ENCODE data around the gene ENTPD3.

Gene ENTPD3, protein sequence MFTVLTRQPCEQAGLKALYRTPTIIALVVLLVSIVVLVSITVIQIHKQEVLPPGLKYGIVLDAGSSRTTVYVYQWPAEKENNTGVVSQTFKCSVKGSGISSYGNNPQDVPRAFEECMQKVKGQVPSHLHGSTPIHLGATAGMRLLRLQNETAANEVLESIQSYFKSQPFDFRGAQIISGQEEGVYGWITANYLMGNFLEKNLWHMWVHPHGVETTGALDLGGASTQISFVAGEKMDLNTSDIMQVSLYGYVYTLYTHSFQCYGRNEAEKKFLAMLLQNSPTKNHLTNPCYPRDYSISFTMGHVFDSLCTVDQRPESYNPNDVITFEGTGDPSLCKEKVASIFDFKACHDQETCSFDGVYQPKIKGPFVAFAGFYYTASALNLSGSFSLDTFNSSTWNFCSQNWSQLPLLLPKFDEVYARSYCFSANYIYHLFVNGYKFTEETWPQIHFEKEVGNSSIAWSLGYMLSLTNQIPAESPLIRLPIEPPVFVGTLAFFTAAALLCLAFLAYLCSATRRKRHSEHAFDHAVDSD

DNA sequence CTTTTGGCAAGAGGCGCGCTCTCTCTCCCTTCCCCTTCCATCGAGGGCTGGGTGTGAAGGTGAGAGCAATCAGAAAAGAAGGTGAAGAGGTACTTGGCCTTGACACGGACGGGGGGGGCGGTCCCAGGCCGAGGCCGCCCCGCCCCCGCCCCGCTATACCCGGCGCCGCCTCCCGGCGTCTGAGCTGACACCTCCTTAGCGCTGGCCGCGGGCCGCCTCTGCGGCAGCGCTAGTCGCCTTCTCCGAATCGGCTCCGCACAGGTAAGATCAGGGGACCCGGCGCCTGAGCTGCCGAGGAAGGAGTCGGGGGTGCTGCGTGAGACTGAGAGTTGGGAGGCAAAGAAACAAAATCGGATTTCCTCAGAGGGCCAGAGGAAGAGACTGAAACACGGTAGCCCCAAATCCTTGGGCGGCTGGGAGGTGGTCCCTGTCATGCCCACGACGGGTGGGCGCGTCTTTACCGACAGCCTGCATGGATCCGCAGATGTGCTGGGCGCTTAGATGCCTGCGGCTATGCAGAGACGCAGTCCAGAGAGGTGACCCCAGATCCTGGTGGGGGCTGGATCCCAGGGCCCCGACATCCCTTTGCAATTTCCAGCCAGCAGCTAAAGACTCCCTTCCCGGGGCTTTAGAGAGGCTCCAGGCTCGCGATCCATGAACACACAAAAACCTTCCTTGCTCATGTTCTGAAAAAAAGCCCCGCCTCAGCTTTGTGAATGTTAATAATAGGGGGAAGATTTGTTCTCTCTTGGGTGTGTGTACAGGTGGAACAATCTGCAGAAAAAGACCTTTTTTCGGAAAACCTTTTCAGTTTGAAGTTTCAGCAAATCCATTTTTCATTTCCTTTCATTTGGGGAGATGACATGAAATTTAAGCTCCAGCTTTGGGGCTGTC, at the start of gene ENTPD3:
TSS of gene ENTPD3 (plus strand) at position 184 of the 894 bp plus-strand sequence. CDS start 874 bp downstream, outside the sequence.
- peak; percentile 14 for DNase-seq (ENCODE audit: low read depth)

DNA sequence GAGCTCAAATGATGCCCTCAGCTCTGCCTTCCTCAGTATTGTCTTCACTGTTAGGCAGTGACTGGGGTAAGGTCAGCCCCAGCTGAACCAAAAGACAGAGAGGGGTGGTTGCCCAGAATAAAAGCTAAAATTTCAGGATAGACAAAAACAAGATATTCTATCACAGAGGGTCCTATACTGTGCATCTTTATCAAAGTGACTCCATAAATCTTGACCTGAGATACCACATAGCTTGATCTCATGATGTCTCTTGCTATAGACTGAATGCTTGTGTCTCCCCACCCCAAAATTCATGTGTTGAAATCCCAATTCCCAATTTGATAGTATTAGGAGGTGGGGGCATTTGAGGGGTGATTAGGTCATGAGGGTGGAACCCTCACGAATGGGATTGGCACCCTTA, 47.1 kb upstream of the ENTPD3 start:
- DNase-seq (ENCODE audit: low read depth) = no peak

DNA sequence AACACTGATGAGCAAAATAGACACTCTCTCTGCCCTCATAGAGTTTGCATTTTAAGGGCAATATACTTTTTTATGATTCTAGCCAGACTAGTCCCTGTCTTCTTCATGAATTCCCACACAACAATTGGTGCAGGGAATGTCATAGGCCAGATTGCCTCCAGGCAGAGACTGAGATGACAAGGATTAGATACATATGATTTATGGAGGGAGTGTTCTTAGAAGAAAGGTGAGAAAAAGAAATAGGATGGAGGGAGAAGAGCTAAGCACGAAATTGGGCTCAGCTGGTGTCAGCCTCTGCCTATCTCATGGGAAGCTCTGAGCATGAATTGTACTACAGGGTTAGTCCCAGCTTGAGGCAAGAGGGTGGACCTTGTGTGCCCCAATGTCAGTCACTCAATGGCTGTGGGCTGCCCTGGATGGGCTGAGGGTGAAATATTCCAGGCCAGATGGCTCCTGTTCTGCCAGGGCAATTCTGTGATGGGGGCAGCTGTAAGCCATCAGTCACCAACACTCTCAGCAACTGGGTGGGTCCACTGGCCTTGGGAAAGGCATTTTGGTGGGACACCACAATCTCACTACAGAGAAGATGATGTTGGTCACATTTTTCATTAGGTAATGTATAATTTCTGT, 46.3 kb upstream of the ENTPD3 start:
- DNase-seq (ENCODE audit: low read depth) = no peak

DNA sequence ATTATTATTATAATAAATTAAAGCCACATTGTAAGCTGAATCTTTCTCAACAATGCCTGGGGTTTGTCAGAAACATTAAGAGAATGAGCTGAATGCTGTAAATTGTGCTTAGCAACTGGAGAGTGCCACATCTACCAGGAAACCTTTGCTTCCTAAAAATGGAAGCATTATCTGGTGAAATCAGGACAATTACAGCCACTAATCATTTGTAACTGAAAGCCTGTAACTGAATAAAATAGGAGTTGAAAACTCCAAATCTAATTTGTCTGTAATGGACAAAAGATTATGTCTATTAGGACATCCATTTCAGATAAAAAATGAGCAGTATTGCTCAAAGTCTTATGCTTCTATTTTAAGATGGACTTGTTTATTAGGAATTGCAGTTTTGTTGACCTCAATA, 45.3 kb upstream of the ENTPD3 start:
- DNase-seq (ENCODE audit: low read depth) = no peak

DNA sequence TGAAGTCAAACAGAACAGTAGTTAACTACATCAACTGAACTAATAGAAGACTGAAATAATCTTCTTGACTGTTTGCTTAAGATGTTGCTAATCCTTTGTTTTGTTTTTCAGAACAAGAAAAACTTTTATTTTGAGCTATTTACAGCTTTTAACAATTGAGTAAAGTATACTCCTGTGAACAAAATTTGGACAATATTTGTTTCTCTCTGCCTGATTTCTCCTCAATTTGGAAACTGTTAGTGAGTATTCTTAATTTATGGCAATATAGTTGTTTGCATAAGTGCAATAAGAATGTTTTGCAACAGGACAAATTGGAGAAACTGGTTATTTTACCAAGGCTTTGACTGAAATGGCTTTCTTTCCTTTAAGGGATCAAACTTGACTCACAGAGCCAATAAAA, 36.5 kb upstream of the ENTPD3 start:
- no peak for DNase-seq (ENCODE audit: low read depth)

DNA sequence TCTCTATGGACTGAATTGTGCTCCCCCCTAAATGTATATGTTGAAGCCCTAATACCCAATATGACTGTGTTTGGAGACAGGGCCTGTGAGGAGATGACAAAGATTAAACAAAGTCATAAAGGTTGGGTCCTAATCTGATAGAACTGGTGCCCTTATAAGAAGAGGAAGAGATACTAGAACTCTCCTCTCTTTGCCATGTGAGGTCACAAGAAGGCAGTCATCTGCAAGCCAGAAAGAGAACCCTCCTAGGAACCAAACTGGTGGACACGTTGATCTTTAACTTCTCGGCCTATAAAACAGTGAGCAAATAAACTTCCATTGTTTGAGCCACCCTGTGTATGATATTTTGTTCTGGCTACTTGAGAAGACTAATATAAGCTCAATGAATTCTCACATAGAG, 31.6 kb upstream of the ENTPD3 start:
- DNase-seq (ENCODE audit: low read depth) = no peak

DNA sequence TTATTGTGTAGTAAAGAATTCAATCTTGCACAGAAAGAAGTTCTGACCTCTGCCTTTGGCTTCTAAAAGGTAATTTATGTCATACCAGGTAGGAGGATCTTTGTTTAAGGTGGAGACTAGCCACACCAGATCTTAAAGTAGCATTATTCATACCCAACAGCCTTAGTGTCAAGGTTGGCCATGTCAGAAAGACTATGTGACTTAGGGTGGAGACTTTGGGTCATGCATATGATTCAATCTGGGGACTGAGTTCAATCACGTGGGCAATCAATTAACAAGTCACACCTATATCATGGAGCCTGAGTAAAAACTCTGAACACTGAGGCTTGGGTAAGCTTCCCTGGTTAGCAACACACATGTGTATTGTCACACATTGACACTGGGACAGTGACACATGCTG, 28.5 kb upstream of the ENTPD3 start:
- DNase-seq (ENCODE audit: low read depth) = no peak

DNA sequence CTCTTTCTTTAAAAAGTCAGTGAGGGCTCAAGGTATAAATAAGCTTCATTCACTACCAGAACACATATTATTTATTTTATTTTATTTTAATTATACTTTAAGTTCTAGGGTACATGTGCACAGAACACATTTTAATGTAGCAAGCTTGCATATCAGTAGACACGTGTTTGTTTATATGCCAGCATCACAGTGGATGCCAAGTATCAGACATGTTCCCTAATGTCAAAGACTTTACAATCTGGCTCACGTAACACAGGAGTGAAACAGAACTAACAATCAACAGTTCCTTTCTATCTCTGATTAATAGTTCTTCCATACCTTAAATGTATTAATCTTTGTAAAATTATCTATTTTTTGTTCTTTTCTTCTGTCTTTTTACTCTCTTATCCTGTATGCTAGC, 23.3 kb upstream of the ENTPD3 start:
- no peak for DNase-seq (ENCODE audit: low read depth)

DNA sequence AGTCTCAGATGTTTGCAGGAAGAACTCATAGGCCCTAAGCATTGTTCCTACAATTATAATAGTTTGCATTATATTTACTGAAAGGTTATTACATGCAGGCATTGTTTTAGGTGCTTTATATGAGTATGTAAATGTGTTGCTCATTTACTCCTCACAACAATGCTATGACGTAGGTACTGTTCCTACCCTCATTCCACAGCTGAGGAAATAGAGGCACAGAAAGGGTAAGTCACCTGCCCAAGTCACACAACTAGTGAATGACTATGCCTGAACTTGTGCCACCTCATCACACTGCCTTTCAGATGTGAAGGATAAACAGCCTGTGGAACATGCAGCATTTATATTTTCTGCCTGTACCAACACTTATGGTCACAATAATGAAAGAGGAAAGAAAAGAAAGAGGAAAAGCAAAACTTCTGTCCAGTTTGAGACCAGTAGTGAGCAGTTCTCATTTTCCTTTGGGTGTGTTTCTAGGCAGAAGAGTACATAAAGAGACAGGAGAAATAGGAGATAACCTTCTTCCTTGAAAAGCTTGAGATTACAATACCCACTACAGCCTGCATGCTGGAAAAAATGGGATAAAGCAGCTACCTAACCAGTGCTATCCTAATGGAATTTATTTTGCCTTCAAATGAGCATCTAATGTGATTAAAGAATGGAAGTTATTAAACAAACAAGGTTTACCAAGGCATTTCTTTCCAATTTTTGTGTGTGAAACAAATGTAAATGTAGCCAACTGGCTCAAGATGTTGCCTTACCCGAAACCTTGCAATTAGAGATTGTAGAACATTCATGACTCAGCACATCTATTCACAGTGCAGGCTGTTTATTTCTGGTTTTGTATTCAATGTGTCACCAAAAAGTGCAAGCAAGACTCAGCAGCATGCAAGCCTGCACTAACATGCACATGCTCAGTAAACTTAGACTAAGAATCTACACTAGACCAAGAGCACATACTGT, 20.5 kb upstream of the ENTPD3 start:
- DNase-seq (ENCODE audit: low read depth) = no peak

DNA sequence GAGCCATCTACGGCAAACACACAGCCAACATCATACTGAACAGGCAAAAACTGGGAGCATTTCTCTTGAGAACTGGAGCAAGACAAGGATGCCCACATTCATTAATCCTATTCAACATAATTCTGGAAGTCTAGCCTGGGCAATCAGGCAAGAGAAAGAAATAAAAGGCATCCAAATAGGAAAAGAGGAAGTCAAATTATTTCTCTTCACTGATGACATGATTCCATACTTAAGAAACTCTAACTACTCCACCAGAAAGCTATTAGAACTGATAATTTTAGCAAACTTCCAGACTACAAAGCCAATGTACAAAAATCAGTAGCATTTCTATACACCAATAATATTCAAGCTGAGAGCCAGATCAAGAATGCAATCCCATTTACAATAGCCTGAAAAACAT, 17.3 kb upstream of the ENTPD3 start:
- DNase-seq (ENCODE audit: low read depth) = no peak

DNA sequence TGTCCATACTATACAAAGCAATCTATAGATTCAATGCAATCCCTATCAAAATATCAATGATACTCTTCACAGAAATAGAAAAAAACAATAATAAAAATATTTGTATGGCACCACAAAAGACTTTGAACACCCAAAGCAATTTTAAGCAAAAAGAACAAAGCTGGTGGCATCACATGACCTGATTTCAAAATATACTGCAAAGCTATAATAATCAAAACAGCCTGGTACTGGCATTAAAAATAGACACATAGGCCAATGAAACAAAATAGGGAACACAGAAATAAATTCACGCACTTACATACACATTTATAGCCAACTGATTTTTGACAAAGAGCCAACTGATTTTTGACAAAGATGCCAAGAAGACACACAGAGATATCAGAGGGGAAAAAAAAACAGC, 9.2 kb upstream of the ENTPD3 start:
- DNase-seq (ENCODE audit: low read depth) = no peak

DNA sequence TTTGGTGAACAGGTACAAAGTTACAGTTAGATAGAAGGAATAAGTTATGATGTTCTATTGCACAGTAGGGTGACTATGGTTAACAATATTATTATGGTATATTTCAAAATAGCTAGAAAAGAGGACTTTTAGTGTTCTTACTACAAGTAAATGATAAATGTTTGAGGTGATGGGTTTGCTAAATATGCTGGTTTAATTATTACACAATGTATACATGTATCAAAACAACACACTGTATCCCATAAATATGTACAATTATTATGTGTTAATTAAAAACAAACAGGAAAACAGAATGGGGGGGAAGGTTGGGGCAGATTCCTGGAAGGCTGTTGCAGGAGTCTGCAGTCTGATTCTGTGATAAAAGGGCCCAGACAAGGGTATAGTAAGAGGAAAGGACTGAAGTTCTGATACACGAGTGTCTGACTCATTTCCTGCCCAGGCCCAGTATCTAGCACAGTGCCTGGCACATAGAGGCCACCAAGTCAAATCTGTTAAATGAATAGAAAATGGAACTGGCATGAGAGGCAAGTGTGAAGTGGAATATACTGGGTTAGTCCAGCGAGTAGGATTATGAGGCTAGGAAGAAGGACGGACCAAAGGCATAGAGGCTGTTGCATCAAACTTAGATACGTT, 7.2 kb upstream of the ENTPD3 start:
- DNase-seq (ENCODE audit: low read depth) = no peak

DNA sequence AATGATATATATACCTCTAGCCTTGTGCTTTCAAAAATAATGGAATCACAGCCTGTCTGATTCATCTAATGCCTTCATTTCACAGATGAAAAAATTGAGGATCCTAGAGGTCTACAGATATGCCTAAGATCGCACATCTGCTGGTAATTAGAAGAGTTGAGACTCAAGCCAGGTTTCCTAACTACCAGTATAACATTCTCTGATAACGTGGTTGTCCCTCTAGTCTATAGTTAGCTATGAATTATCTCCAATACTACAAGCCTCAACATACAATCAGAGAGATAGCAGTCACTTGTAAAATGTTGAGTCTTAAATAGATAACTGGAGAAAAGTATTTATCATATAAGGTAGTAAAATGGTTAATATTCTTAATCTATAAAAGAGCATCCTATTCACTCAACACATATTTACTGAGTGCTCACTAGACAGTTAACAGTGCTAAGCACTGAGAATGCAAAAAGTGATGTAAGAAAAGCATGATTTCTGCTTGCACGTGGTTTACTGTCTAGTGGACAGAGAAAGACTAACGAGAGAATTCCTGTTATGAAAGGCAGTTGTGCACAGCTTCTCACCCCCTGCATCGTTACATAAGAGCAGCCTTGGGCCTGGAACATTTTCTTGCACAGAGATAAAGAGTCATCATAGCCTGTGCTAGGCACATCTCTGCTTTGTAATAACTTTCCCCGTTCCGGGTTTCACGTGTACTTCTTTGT, 4.9 kb upstream of the ENTPD3 start:
- no peak for DNase-seq (ENCODE audit: low read depth)

DNA sequence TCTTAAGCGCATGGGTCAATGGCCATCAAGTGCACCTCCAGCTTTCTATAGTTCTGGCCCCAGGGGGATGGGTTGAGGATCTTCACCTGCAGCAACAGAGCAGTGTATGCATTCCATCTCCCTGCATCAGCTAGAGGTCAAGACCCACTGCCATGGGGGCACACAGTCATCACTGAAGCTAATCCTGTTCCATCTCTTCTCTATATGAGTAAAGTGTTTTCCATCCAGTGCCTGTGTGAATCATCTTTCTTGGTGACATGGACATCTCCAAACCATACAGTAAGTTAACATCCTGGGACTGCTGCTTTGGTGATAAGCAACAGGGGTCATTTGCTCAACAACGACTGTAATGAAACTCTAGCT, 4.4 kb upstream of the ENTPD3 start:
- DNase-seq (ENCODE audit: low read depth) = no peak

DNA sequence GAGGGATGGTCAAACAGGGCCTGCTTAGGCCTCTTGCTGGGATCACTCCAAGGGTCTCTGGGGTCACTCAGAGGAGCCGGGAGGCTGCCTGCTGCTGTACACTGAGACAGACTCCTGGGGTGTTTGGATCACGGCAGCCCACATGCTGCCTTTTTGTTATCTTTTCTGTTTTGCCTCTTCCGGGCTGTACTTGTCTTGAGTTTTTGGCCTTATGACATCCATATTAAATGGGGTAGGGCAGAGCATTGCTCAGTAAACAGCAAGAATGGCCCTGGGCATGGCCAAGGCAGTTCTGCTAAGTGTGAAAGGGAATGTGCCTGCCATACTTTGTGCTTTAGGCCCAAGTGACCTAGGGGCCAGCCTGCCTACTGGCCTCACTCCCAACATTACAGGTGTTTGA, 771 bp upstream of the ENTPD3 start:
- no peak for DNase-seq (ENCODE audit: low read depth)

DNA sequence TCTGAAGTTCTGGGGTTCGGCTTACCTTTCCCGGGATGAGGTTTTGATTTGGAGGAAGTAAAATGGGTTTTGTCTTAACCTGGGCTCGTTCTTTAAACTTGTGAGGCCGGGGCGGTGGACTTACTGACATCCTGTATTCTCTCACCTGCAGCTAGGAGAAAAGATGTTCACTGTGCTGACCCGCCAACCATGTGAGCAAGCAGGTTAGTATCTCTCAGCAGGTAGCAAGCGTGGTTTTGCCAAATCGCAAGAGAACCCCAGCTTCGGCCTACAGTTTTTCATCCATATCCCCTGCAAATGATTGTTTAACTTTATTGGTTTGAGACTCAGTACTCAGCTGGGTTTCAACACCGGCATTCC, 891 bp downstream of the ENTPD3 start:
- no peak for DNase-seq (ENCODE audit: low read depth)

DNA sequence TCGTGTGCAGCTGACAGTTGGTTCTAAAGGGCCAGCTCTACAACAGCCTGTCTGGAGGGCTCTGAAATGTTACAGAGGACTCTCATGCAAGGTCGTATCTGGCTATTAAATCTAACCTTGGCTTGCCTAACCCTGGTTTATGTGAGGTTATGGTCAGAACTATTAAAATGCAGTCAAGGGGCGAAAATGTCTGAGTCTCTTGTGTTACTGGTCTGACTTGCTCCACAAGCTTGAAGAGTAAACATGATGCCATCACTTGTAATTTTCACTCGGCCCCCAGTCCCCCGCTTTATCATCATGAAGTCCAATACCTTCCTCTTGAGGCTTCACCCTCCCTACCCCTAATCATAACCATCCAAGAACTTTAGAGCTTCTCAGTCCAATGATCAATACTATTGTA, 9.4 kb downstream of the ENTPD3 start:
- no peak for DNase-seq (ENCODE audit: low read depth)

DNA sequence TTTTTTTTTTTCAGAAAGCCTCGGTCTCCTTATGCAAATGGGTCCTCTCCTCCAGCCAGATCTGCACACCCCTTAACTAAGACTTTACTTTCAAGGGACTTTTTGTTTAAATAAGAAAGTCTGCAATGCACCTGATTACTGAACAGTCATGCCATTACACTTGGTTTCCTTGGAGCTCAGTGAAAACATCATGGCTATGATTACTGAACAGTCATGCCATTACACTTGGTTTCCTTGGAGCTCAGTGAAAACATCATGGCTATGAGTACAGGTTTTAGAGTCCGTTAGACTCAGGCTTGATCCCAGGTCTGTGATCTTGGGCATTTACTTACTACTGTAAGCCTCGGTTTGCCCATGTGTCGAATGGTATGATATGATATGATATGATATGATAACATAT, 10.1 kb downstream of the ENTPD3 start:
- DNase-seq (ENCODE audit: low read depth) = no peak

DNA sequence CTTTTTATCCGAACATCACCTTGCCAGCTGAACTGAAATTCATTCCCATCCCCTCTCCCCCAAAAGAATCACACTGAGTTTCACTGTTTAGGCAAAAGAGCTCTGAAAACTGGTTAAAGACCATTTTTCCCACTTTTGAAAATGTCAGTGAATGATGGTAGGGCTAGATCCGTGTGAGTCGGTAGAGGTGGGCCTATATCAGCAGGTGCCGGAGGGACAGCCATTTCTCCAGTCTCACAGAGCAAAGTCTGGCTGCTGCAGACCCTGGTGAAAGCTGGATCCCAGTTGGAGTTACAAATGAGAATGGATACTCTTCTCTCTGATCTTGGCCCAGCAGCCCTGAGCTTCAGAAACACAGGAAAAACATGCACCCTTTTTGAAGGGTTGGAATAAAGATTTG, 10.9 kb downstream of the ENTPD3 start:
- DNase-seq (ENCODE audit: low read depth) = no peak

DNA sequence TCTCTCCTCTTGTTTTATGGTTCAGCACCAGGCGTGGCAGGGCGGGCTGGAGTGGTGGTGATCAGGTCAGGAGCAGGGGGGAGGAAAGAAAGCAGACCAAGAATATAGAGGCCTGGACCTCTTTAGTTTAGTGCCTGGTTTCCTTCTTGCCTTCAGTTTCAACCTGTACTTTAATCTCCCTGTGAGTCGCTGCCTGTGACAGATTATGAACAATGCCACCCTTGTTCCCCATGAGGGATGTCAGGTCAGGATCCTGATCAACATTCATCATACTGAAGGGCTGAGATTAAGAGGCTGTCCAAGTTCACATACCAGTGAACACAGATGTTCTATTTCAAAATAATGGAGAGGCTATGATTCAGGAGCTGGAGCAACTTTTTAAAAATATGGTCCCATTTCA, 11.4 kb downstream of the ENTPD3 start:
- DNase-seq (ENCODE audit: low read depth) = no peak

Data from activated T-cell treated with anti-CD3 and anti-CD28 coated beads for 24 hours (primary cell).